Measurements from ENCODE around the gene GPSM3. TPM values are rescaled to one million over a fixed set of nuclear protein-coding genes. Genes with fewer than 3 reads are reported as not detected.
A peak's percentile ranks its signal among the peaks of the same experiment; 100 is the strongest.

GPSM3 gene
- total and polyA plus RNA-seq, 2 of the 13 experiments (the other 11 are each of a cell fraction or from before 2014, with no cell fraction given): 0.18 to 6.2 TPM

GRCh38 chr6:32168807-32169591 lies 23.4 kb downstream of the GPSM3 start (continued):
- TF ChIP-seq NCOR1 (IDR thresholded peaks at IDR 0.05; ENCODE audit: borderline replicate concordance, low read length) (no peak), ZNF746 (CRISPR knock-in tag; IDR thresholded peaks at IDR 0.05) (no peak), SKI (IDR thresholded peaks at IDR 0.05; ENCODE audit: partially characterized antibody) (no peak), ZBTB42 (CRISPR knock-in tag; IDR thresholded peaks at IDR 0.05) (no peak), TSC22D2 (CRISPR knock-in tag; IDR thresholded peaks at IDR 0.05; ENCODE audit: borderline replicate concordance) (no peak), REST (IDR thresholded peaks at IDR 0.05; ENCODE audit: borderline replicate concordance in 1 of 2, low read depth in 1 of 2, low read length in 2 of 2) (no peak), ESRRA (CRISPR knock-in tag; IDR thresholded peaks at IDR 0.05; ENCODE audit: low read depth) (no peak), RBFOX2 (IDR thresholded peaks at IDR 0.05; ENCODE audit: low read depth, low read length) (peak; percentile 53; the same call in 1 of the 2 replicates), ZNF674 (CRISPR knock-in tag; IDR thresholded peaks at IDR 0.05; ENCODE audit: low read depth) (no peak), ZNF720 (CRISPR knock-in tag; IDR thresholded peaks at IDR 0.05) (no peak), PITX1 (CRISPR knock-in tag; IDR thresholded peaks at IDR 0.05) (no peak)
- TF ChIP-seq, protein P1, sequence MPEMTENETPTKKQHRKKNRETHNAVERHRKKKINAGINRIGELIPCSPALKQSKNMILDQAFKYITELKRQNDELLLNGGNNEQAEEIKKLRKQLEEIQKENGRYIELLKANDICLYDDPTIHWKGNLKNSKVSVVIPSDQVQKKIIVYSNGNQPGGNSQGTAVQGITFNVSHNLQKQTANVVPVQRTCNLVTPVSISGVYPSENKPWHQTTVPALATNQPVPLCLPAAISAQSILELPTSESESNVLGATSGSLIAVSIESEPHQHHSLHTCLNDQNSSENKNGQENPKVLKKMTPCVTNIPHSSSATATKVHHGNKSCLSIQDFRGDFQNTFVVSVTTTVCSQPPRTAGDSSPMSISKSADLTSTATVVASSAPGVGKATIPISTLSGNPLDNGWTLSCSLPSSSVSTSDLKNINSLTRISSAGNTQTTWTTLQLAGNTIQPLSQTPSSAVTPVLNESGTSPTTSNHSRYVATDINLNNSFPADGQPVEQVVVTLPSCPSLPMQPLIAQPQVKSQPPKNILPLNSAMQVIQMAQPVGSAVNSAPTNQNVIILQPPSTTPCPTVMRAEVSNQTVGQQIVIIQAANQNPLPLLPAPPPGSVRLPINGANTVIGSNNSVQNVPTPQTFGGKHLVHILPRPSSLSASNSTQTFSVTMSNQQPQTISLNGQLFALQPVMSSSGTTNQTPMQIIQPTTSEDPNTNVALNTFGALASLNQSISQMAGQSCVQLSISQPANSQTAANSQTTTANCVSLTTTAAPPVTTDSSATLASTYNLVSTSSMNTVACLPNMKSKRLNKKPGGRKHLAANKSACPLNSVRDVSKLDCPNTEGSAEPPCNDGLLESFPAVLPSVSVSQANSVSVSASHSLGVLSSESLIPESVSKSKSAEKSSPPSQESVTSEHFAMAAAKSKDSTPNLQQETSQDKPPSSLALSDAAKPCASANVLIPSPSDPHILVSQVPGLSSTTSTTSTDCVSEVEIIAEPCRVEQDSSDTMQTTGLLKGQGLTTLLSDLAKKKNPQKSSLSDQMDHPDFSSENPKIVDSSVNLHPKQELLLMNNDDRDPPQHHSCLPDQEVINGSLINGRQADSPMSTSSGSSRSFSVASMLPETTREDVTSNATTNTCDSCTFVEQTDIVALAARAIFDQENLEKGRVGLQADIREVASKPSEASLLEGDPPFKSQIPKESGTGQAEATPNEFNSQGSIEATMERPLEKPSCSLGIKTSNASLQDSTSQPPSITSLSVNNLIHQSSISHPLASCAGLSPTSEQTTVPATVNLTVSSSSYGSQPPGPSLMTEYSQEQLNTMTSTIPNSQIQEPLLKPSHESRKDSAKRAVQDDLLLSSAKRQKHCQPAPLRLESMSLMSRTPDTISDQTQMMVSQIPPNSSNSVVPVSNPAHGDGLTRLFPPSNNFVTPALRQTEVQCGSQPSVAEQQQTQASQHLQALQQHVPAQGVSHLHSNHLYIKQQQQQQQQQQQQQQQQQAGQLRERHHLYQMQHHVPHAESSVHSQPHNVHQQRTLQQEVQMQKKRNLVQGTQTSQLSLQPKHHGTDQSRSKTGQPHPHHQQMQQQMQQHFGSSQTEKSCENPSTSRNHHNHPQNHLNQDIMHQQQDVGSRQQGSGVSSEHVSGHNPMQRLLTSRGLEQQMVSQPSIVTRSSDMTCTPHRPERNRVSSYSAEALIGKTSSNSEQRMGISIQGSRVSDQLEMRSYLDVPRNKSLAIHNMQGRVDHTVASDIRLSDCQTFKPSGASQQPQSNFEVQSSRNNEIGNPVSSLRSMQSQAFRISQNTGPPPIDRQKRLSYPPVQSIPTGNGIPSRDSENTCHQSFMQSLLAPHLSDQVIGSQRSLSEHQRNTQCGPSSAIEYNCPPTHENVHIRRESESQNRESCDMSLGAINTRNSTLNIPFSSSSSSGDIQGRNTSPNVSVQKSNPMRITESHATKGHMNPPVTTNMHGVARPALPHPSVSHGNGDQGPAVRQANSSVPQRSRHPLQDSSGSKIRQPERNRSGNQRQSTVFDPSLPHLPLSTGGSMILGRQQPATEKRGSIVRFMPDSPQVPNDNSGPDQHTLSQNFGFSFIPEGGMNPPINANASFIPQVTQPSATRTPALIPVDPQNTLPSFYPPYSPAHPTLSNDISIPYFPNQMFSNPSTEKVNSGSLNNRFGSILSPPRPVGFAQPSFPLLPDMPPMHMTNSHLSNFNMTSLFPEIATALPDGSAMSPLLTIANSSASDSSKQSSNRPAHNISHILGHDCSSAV (CRISPR knock-in tag; IDR thresholded peaks at IDR 0.05; ENCODE audit: borderline replicate concordance): no peak
- TF ChIP-seq, protein P2, sequence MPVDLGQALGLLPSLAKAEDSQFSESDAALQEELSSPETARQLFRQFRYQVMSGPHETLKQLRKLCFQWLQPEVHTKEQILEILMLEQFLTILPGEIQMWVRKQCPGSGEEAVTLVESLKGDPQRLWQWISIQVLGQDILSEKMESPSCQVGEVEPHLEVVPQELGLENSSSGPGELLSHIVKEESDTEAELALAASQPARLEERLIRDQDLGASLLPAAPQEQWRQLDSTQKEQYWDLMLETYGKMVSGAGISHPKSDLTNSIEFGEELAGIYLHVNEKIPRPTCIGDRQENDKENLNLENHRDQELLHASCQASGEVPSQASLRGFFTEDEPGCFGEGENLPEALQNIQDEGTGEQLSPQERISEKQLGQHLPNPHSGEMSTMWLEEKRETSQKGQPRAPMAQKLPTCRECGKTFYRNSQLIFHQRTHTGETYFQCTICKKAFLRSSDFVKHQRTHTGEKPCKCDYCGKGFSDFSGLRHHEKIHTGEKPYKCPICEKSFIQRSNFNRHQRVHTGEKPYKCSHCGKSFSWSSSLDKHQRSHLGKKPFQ (CRISPR knock-in tag; IDR thresholded peaks at IDR 0.05; ENCODE audit: insufficient replicate concordance): no peak
- TF ChIP-seq, protein P3, sequence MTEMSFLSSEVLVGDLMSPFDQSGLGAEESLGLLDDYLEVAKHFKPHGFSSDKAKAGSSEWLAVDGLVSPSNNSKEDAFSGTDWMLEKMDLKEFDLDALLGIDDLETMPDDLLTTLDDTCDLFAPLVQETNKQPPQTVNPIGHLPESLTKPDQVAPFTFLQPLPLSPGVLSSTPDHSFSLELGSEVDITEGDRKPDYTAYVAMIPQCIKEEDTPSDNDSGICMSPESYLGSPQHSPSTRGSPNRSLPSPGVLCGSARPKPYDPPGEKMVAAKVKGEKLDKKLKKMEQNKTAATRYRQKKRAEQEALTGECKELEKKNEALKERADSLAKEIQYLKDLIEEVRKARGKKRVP (CRISPR knock-in tag; IDR thresholded peaks at IDR 0.05): no peak
